ENCODE results near the gene CEP131. TPM values are rescaled to one million over a fixed set of nuclear protein-coding genes. Genes with fewer than 3 reads are reported as not detected.
A peak's percentile ranks its signal among the peaks of the same experiment; 100 is the strongest.
"Not testable (repeated sequence)": the region's sequence is repeated elsewhere in the genome, so short reads cannot be mapped to it uniquely, and the experiment has no call there.

CEP131 gene
- total RNA-seq, 2 experiments from 2014 or later: 13.6 to 19.5 TPM

- Mint-ChIP-seq H3K27ac (no peak overlapping the region), H3K4me1 (peaks cover 16% of the 10 kb centered on the region), H3K36me3 (ENCODE audit: low read depth) (peaks cover 18% of the 10 kb centered on the region), H3K9me3 (no peaks in the 10 kb centered on the region), H3K4me3 (no peak overlapping the region), H3K27me3 (no peaks in the 10 kb centered on the region)
- ChIA-PET CTCF (interaction anchor here (1.7 kb wide), 1 partner anchor 11 kb away, joined by 4 read pairs; the partner anchor contains the start of gene CEP131), POLR2A (no interaction called here)
- no peak for DNase-seq
Observed at GRCh38 chr17:81233316-81233715, 10.6 kb upstream of the CEP131 start.

GRCh38 chr17:81232616-81233241 is 10.0 kb upstream of the CEP131 start:
- DNase-seq: no peak

GRCh38 chr17:81231766-81232581 is 9.2 kb upstream of the CEP131 start:
- ChIA-PET POLR2A (no interaction called here), CTCF (interaction anchor here (1.2 kb wide), 1 partner anchor 86 kb away, joined by 3 read pairs; no protein-coding TSS in a partner anchor)
- Mint-ChIP-seq H3K4me3 (no peak overlapping the region), H3K9me3 (no peaks in the 10 kb centered on the region), H3K4me1 (peaks cover 12% of the 10 kb centered on the region), H3K27ac (no peak overlapping the region), H3K27me3 (no peaks in the 10 kb centered on the region), H3K36me3 (ENCODE audit: low read depth) (peaks cover 23% of the 10 kb centered on the region)
- no peak for DNase-seq

More at GRCh38 chr17:81232616-81233241, 10.0 kb upstream of the CEP131 start:
- POLR2A ChIA-PET: no interaction called here
- H3K36me3 Mint-ChIP-seq (ENCODE audit: low read depth): peaks cover 20% of the 10 kb centered on the region
- no peak overlapping the region for H3K27ac Mint-ChIP-seq
- H3K4me1 Mint-ChIP-seq: peaks cover 15% of the 10 kb centered on the region
- CTCF ChIA-PET: interaction anchor here (1.7 kb wide), 1 partner anchor 10 kb away, joined by 4 read pairs; the partner anchor contains the start of gene CEP131
- H3K4me3 Mint-ChIP-seq: no peak overlapping the region
- no peaks in the 10 kb centered on the region for H3K27me3 Mint-ChIP-seq
- no peaks in the 10 kb centered on the region for H3K9me3 Mint-ChIP-seq

GRCh38 chr17:81231121-81231645 is 8.4 kb upstream of the CEP131 start:
- Mint-ChIP-seq H3K4me1 (peaks cover 11% of the 10 kb centered on the region), H3K36me3 (ENCODE audit: low read depth) (peaks cover 23% of the 10 kb centered on the region), H3K27me3 (no peaks in the 10 kb centered on the region), H3K4me3 (no peak overlapping the region), H3K27ac (no peak overlapping the region), H3K9me3 (peaks cover 3% of the 10 kb centered on the region)
- ChIA-PET POLR2A (no interaction called here), CTCF (interaction anchor here (1.2 to 1.5 kb wide), 2 partner anchors 7 to 85 kb away, joined by 3 read pairs; partner anchors contain the start of genes NDUFAF8 and TEPSIN)
- DNase-seq: no peak

GRCh38 chr17:81230043-81230820 is 7.5 kb upstream of the CEP131 start:
- H3K27ac Mint-ChIP-seq: no peak overlapping the region
- DNase-seq: no peak
- ChIA-PET POLR2A (no interaction called here), CTCF (interaction anchor here (0.6 to 1.5 kb wide), 4 partner anchors 8 to 699 kb away, joined by 3 read pairs; partner anchors contain the start of genes NDUFAF8 and TEPSIN)
- peaks cover 3% of the 10 kb centered on the region for H3K9me3 Mint-ChIP-seq
- H3K36me3 Mint-ChIP-seq (ENCODE audit: low read depth): peaks cover 23% of the 10 kb centered on the region
- H3K4me3 Mint-ChIP-seq: no peak overlapping the region
- H3K27me3 Mint-ChIP-seq: no peaks in the 10 kb centered on the region
- peaks cover 10% of the 10 kb centered on the region for H3K4me1 Mint-ChIP-seq

GRCh38 chr17:81229666-81229920 is 6.8 kb upstream of the CEP131 start:
- CTCF ChIA-PET: interaction anchor here (0.7 to 1.5 kb wide), 2 partner anchors 9 to 29 kb away, joined by 3 read pairs; partner anchors contain the start of genes NDUFAF8 and TEPSIN
- DNase-seq: no peak

GRCh38 chr17:81228834-81229665 is 6.3 kb upstream of the CEP131 start:
- Mint-ChIP-seq H3K36me3 (ENCODE audit: low read depth) (peaks cover 19% of the 10 kb centered on the region), H3K9me3 (peaks cover 3% of the 10 kb centered on the region), H3K27me3 (no peaks in the 10 kb centered on the region), H3K4me3 (no peak overlapping the region), H3K27ac (no peak overlapping the region), H3K4me1 (peaks cover 6% of the 10 kb centered on the region)
- POLR2A ChIA-PET: no interaction called here
- DNase-seq: no peak
- CTCF ChIA-PET: interaction anchor here (0.6 to 0.7 kb wide), 2 partner anchors 10 to 29 kb away, joined by 3 read pairs; partner anchors contain the start of genes NDUFAF8 and TEPSIN

More at GRCh38 chr17:81229666-81229920, 6.8 kb upstream of the CEP131 start:
- Mint-ChIP-seq H3K9me3 (peaks cover 3% of the 10 kb centered on the region), H3K27ac (no peak overlapping the region), H3K27me3 (no peaks in the 10 kb centered on the region), H3K4me3 (no peak overlapping the region), H3K4me1 (peaks cover 6% of the 10 kb centered on the region), H3K36me3 (ENCODE audit: low read depth) (peaks cover 20% of the 10 kb centered on the region)
- POLR2A ChIA-PET: no interaction called here

GRCh38 chr17:81228420-81228819 is 5.7 kb upstream of the CEP131 start:
- H3K4me1 Mint-ChIP-seq: peaks cover 13% of the 10 kb centered on the region
- ChIA-PET POLR2A (no interaction called here), CTCF (interaction anchor here (0.6 kb wide), 1 partner anchor 11 kb away, joined by 3 read pairs; the partner anchor contains the start of genes NDUFAF8 and TEPSIN)
- no peak for DNase-seq
- no peaks in the 10 kb centered on the region for H3K27me3 Mint-ChIP-seq
- H3K36me3 Mint-ChIP-seq (ENCODE audit: low read depth): peaks cover 19% of the 10 kb centered on the region
- H3K9me3 Mint-ChIP-seq: peaks cover 3% of the 10 kb centered on the region
- no peak overlapping the region for H3K27ac Mint-ChIP-seq
- no peak overlapping the region for H3K4me3 Mint-ChIP-seq

GRCh38 chr17:81227630-81228029 is 4.9 kb upstream of the CEP131 start:
- POLR2A ChIA-PET, CTCF ChIA-PET: not testable (repeated sequence)

GRCh38 chr17:81223762-81224130 is 981 bp upstream of the CEP131 start:
- Mint-ChIP-seq H3K4me1 (peaks cover 22% of the 10 kb centered on the region), H3K27ac (peak overlapping the region; percentile 64), H3K4me3 (peak overlapping the region; percentile 73), H3K36me3 (ENCODE audit: low read depth) (peaks cover 5% of the 10 kb centered on the region), H3K27me3 (no peaks in the 10 kb centered on the region), H3K9me3 (peaks cover 3% of the 10 kb centered on the region)
- CTCF ChIA-PET: no interaction called here
- POLR2A ChIA-PET: no interaction called here
- DNase-seq: no peak

More at GRCh38 chr17:81227630-81228029, 4.9 kb upstream of the CEP131 start:
- H3K27ac Mint-ChIP-seq, H3K27me3 Mint-ChIP-seq, H3K9me3 Mint-ChIP-seq, DNase-seq, H3K4me3 Mint-ChIP-seq: not testable (repeated sequence)
- Mint-ChIP-seq H3K36me3 (ENCODE audit: low read depth) (peaks cover 19% of the 10 kb centered on the region), H3K4me1 (peaks cover 14% of the 10 kb centered on the region)

- no peak for DNase-seq
- CTCF ChIA-PET: interaction anchor here (0.6 to 1.6 kb wide), 4 partner anchors 11 to 285 kb away, joined by 3 to 5 read pairs (median 4); partner anchors contain the start of genes NDUFAF8 and TEPSIN
- Mint-ChIP-seq H3K36me3 (ENCODE audit: low read depth) (peaks cover 1% of the 10 kb centered on the region), H3K4me1 (peaks cover 17% of the 10 kb centered on the region), H3K9me3 (peaks cover 3% of the 10 kb centered on the region), H3K4me3 (peak overlapping the region; percentile 73), H3K27me3 (no peaks in the 10 kb centered on the region), H3K27ac (no peak overlapping the region)
- POLR2A ChIA-PET: no interaction called here
Observed at GRCh38 chr17:81222620-81222905, 202 bp downstream of the CEP131 start.

Measured in activated CD4-positive, alpha-beta T cell treated with anti-CD3 and anti-CD28 coated beads, Interleukin-2, amount 10 ng/mL, durations not matched to agents 7 days and 5 days (primary cell).